HG02571 (cell line): ENCODE data around the gene NUP155.
"Not testable (repeated sequence)": the region's sequence is repeated elsewhere in the genome, so short reads cannot be mapped to it uniquely, and the experiment has no call there.

Experiments
- ATAC-seq: cut with Tn5 transposase; IDR thresholded peaks from one replicate; pipeline ENCODE4 v1.9.1; 2021; ENCODE audit warnings: mild to moderate bottlenecking, moderate library complexity; ENCODE audit not compliant: unreplicated experiment

Gene NUP155

GRCh38 chr5:37370864-37371726 lies at the start of gene NUP155:
Gene NUP155, minus strand, starts transcription at chr5:37371106. Its CDS starts 129 bp downstream, at chr5:37370977.
- peak; percentile 94 for ATAC-seq

- ATAC-seq, result no peak
These were observed 46.4 kb upstream of the NUP155 start for GRCh38 chr5:37417347-37417746.

- not testable (repeated sequence) for ATAC-seq
These were observed 44.5 kb upstream of the NUP155 start for GRCh38 chr5:37415456-37415855.

GRCh38 chr5:37412515-37412914 lies 41.6 kb upstream of the NUP155 start:
- ATAC-seq, result no peak

GRCh38 chr5:37400501-37400900 lies 29.6 kb upstream of the NUP155 start:
- no peak for ATAC-seq

- ATAC-seq, result no peak
These were observed 25.4 kb upstream of the NUP155 start for GRCh38 chr5:37396352-37396751.

GRCh38 chr5:37391591-37391990 lies 20.7 kb upstream of the NUP155 start:
- no peak for ATAC-seq

- ATAC-seq, result peak; percentile 98
These were observed 8.3 kb upstream of the NUP155 start, which contains the start of gene WDR70 for GRCh38 chr5:37379100-37379628. Gene WDR70, plus strand, starts transcription at chr5:37379318. Its CDS starts 50 bp downstream, at chr5:37379368.

- not testable (repeated sequence) for ATAC-seq
These were observed 7.2 kb upstream of the NUP155 start for GRCh38 chr5:37378066-37378465.

- no peak for ATAC-seq
These were observed 4.2 kb upstream of the NUP155 start for GRCh38 chr5:37375091-37375490.

GRCh38 chr5:37370550-37370863 lies 399 bp downstream of the NUP155 start:
- peak; percentile 39 for ATAC-seq

- no peak for ATAC-seq
These were observed 15.7 kb downstream of the NUP155 start for GRCh38 chr5:37355161-37355560.

GRCh38 chr5:37342741-37343140 lies 28.2 kb downstream of the NUP155 start:
- not testable (repeated sequence) for ATAC-seq

- not testable (repeated sequence) for ATAC-seq
These were observed 36.2 kb downstream of the NUP155 start for GRCh38 chr5:37334754-37335153.

- ATAC-seq, result no peak
These were observed 44.4 kb downstream of the NUP155 start for GRCh38 chr5:37326536-37326935.

- no peak for ATAC-seq
These were observed 47.3 kb downstream of the NUP155 start for GRCh38 chr5:37323607-37324006.

- ATAC-seq, result no peak
These were observed 51.7 kb downstream of the NUP155 start for GRCh38 chr5:37319037-37319782.

GRCh38 chr5:37316027-37316426 lies 54.9 kb downstream of the NUP155 start:
- ATAC-seq, result no peak

- no peak for ATAC-seq
These were observed 60.5 kb downstream of the NUP155 start for GRCh38 chr5:37310360-37310759.

GRCh38 chr5:37308793-37309192 lies 62.1 kb downstream of the NUP155 start:
- no peak for ATAC-seq

- ATAC-seq, result no peak
These were observed 66.0 kb downstream of the NUP155 start for GRCh38 chr5:37304888-37305287.

- not testable (repeated sequence) for ATAC-seq
These were observed 74.6 kb downstream of the NUP155 start for GRCh38 chr5:37296313-37296712.
